Esophagus (tissue), 2 donors: ENCODE data around the gene OR52E2. TPM values are rescaled to one million over a fixed set of nuclear protein-coding genes. Genes with fewer than 3 reads are reported as not detected.

Experiments used
- H3K27ac ChIP-seq, 2 donors: one replicate each; pipeline ENCODE4 v1.5.1; 2013; ENCODE audit warnings: low read depth in 2 of 2, mild to moderate bottlenecking in 2 of 2, inconsistent platforms in 1 of 2, low read length in 1 of 2, moderate library complexity in 1 of 2
- H3K27me3 ChIP-seq, 2 donors: one replicate each; pipeline ENCODE4 v1.6.1; 2013; ENCODE audit warnings: low read length in 2 of 2, control low read depth in 1 of 2, mild to moderate bottlenecking in 1 of 2; ENCODE audit not compliant: insufficient read depth in 2 of 2, control insufficient read depth in 1 of 2
- H3K36me3 ChIP-seq, 2 donors: one replicate each; pipeline ENCODE4 v1.6.1; 2013; ENCODE audit warnings: low read length in 1 of 2; ENCODE audit not compliant: control insufficient read depth in 2 of 2, insufficient read depth in 2 of 2
- H3K4me1 ChIP-seq, 2 donors: one replicate each; pipeline ENCODE4 v1.6.1; 2013; ENCODE audit warnings: low read length in 1 of 2; ENCODE audit not compliant: control insufficient read depth in 2 of 2, insufficient read depth in 2 of 2
- H3K4me3 ChIP-seq, 2 donors: one replicate each; pipeline ENCODE4 v1.5.1; 2013; ENCODE audit warnings: low read length in 2 of 2, mild to moderate bottlenecking in 2 of 2, low read depth in 1 of 2, moderate library complexity in 1 of 2
- H3K9me3 ChIP-seq, 2 donors: one replicate each; pipeline ENCODE4 v1.6.1; 2013; ENCODE audit warnings: mild to moderate bottlenecking in 2 of 2, low read depth in 1 of 2, low read length in 1 of 2, moderate library complexity in 1 of 2; ENCODE audit not compliant: control insufficient read depth in 2 of 2, insufficient read depth in 1 of 2
- WGBS, 2 donors: extraction: QIAGEN DNeasy Blood & Tissue Kit; methylation state at CpG; one replicate each; pipeline ENCODE4 v1.1.7; 2013; 5-methylcytosine and 5-hydroxymethylcytosine counted together
- polyA plus RNA-seq, 2 donors: library from polyadenylated mRNA; stranded (reverse); fragments of 200-250 nt; gene quantifications; one replicate each; pipeline ENCODE4 v1.2.3, GENCODE V29; 2013
- donor health status: healthy with polysubstance abuse.
- donor health status: Bipolar disorder and iron deficiency.

OR52E2 gene
- polyA plus RNA-seq: not detected

DNA sequence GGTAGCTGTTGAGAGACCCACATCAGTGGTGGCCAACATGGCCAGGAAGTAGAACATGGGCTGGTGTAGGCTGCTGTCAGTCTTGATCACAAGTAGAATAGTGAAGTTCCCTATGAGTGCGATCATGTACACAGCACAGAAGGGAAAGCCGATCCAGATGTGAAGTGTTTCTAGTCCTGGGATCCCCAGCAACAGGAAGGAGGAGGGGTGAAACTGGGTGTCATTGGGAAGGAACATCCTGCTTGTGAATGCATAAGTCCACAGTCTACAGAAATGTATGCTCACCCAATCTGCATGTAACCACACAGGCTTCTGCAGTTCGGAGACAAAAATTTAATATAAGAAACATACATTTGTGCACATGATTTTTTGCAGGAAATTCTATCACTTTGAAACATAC is at the start of gene OR52E2:
Gene OR52E2 (minus strand): TSS at position 237 of the 400 bp plus-strand sequence. CDS start 0 bp downstream, at position 237.
- no peaks in the 10 kb centered on the region for H3K9me3 ChIP-seq
- H3K4me1 ChIP-seq: no peaks in the 10 kb centered on the region
- WGBS, 2 donors: 88 to 91% methylated on average over 3 of the region's 3 CpGs
- H3K4me3 ChIP-seq: no peak within 1 kb of the TSS
- no peaks in the 10 kb centered on the region for H3K27me3 ChIP-seq
- no peak within 1 kb of the TSS for H3K27ac ChIP-seq
- H3K36me3 ChIP-seq: no peaks in the 10 kb centered on the region

DNA sequence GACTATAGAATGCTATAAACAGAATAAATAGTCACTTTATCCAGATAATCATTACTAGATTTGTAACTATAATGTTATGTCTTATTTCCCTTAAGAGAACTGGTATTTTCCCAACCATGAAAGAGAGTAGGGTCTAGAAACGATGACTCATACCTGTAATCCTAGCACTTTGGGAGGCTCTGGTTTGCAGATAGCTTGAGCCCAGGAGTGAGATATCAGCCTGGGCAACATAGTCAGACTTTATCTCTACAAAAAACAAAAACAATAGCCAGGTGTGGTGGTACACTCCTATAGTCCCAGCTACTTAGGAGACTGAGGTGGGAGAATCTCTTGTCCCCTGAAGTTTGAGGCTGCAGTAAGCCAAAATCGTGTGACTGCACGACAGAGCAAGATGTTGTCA is 47.9 kb upstream of the OR52E2 start:
- no peaks in the 10 kb centered on the region for H3K9me3 ChIP-seq
- H3K36me3 ChIP-seq: no peaks in the 10 kb centered on the region
- H3K27me3 ChIP-seq: no peaks in the 10 kb centered on the region
- no peak overlapping the region for H3K27ac ChIP-seq
- WGBS, 2 donors: 54 to 58% methylated on average over 3 of the region's 3 CpGs
- no peak overlapping the region for H3K4me3 ChIP-seq
- H3K4me1 ChIP-seq: no peaks in the 10 kb centered on the region

DNA sequence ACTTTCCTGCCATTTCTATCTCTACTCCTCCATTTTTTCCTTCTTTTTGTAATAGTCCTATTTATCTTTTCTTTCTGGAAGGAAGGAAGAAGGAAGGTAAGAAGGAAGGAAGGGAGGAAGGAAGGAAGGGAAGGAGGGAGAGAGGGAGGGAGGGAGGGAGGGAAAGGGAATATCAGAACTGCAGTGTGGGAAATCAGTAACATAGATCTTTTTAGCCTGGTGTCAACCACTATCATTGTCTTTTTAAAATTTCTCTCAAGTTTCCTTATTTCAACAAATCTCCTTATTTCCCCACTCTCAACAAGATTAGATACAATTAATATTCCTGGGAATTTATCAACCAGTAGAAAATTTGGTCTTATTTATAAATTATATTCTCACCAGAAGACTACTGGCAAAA is 43.6 kb upstream of the OR52E2 start:
- Histone ChIP-seq H3K4me1 (no peaks in the 10 kb centered on the region), H3K36me3 (no peaks in the 10 kb centered on the region), H3K27ac (no peak overlapping the region), H3K4me3 (no peak overlapping the region), H3K9me3 (no peaks in the 10 kb centered on the region), H3K27me3 (no peaks in the 10 kb centered on the region)

DNA sequence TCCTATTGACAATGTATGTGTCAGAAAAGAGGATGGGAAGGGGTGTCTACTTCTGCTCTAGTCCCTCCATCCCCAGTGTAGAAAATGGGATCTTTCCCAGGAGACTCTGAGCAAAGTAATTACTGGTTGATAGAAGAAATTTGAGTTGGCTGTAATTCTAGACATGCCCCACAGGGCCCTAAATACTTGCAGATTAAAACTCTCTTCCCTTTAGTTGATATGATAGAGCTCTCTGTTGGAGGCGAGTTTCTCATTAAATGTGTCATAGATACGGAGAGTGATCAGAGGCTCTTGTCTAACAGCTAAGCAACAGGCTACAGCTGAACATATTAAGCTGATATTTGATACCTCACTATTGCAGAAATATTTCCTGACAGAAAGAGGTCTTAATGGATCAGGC is 42.8 kb upstream of the OR52E2 start:
- no peaks in the 10 kb centered on the region for H3K9me3 ChIP-seq
- H3K4me3 ChIP-seq: no peak overlapping the region
- WGBS, 2 donors: 55 to 56% methylated on average over 2 of the region's 2 CpGs
- H3K4me1 ChIP-seq: no peaks in the 10 kb centered on the region
- no peaks in the 10 kb centered on the region for H3K27me3 ChIP-seq
- no peaks in the 10 kb centered on the region for H3K36me3 ChIP-seq
- no peak overlapping the region for H3K27ac ChIP-seq

DNA sequence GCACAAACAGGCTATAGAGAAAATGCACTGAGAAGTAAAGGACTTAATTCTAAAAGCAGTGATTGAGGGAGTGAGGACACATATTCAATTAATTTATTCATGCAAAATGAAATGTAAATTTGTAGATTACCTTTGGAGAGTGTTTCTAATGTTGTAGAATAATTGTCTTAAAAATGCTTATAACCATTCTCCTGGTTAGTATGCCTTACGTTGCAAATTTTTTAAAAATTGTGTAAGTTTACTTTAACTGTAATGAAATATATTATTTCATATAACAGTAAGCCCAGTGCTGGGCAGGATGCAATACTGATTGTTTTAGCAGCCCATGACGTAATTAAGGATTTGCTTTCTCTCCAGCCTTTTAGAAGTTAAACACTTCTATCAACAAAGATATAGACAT is 36.6 kb upstream of the OR52E2 start:
- Histone ChIP-seq H3K27ac (no peak overlapping the region), H3K27me3 (no peaks in the 10 kb centered on the region), H3K9me3 (no peaks in the 10 kb centered on the region), H3K4me1 (no peaks in the 10 kb centered on the region), H3K36me3 (no peaks in the 10 kb centered on the region), H3K4me3 (no peak overlapping the region)
- WGBS, 2 donors: 66 to 67% methylated on average over 2 of the region's 2 CpGs

DNA sequence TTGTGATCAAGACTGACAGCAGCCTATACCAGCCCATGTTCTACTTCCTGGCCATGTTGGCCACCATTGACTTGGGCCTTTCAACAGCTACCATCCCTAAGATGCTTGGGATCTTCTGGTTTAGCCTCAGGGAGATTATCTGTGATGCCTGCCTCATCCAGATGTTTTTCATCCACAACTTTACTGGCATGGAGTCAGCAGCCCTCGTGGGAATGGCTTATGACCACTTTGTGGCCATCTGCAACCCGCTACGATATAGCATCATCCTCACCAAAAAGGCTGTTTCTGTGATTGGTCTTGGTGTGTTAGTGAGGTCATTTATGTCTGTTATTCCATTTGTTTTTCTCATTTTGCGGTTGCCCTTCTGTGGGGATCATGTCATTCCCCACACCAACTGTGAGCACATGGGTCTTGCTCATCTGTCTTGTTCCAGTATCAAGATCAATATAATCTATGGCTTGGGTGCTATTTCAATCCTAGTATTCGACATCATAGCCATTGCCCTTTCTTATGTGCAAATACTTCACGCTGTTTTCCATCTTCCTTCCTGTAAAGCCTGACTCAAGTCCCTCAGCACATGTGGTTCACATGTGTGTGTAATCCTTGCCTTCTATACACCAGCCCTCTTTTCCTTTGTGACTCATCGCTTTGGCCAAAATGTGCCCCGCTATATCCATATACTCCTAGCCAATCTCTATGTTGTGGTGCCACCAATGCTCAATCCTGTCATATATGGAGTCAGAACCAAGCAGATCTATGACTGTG is 33.6 kb upstream of the OR52E2 start:
- 78 to 80% methylated on average over 8 of the region's 8 CpGs for WGBS, 2 donors
- no peak overlapping the region for H3K4me3 ChIP-seq
- H3K9me3 ChIP-seq: no peaks in the 10 kb centered on the region
- no peaks in the 10 kb centered on the region for H3K36me3 ChIP-seq
- H3K4me1 ChIP-seq: no peaks in the 10 kb centered on the region
- H3K27ac ChIP-seq: no peak overlapping the region
- H3K27me3 ChIP-seq: no peaks in the 10 kb centered on the region

DNA sequence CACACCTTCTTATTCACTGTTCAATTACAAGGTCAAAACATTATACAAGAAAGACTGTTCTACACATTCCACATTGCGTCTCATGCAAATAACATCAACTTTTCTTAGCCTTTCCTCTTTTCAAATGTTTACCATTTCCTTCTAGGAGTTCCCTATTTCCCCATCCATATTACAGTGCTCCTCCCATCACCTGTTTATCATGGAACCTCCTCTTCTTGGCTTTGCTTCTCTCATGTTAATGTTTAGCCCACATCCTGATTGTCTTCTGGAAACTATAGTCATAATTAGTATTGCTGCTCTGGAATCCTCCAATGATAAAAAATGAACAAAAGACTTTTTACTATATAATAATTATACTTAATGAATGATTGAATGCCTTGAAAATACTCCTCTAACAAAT is 31.2 kb upstream of the OR52E2 start:
- Histone ChIP-seq H3K9me3 (no peaks in the 10 kb centered on the region), H3K36me3 (no peaks in the 10 kb centered on the region), H3K27ac (no peak overlapping the region), H3K4me3 (no peak overlapping the region), H3K27me3 (no peaks in the 10 kb centered on the region), H3K4me1 (no peaks in the 10 kb centered on the region)
- 83 to 84% methylated on average over 1 of the region's 1 CpG for WGBS, 2 donors

DNA sequence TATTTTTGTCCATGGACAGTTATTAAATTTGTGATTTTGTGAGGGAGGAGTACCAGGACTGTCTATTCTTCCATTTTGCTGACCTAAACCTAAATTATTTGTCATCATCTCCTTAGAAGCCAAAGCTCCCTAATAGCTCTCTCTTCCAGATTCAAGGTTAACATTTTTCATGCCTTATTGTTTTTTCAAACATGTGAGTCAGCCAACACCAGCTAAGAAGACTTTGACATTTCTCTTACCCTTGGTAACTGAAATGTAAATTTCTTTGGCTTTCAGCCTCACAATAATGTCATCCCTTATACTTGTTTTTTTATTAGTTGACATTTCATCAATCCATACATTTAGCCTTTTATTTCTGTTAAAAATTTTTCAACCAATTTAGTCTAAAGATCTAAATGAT is 29.1 kb upstream of the OR52E2 start:
- no peaks in the 10 kb centered on the region for H3K9me3 ChIP-seq
- no peaks in the 10 kb centered on the region for H3K36me3 ChIP-seq
- no peak overlapping the region for H3K4me3 ChIP-seq
- no peak overlapping the region for H3K27ac ChIP-seq
- no peaks in the 10 kb centered on the region for H3K4me1 ChIP-seq
- no peaks in the 10 kb centered on the region for H3K27me3 ChIP-seq

DNA sequence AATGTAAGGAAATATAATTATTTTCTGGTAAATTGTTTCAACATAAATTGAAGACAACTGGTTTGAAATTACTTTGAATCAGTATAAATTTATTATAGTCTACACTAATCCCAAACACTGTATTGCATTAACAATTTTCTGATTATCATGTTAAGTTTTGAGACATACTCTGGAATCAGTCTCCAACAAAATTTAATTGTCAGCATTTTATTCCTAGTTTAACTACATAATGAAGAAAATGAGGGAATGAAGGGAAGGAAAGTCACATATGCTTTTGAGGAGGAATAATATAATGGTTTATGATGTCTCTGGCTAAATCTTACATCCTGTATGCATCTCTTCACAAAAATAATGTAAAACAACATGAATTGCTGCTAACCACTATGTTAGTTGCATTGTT is 24.2 kb upstream of the OR52E2 start:
- no peak overlapping the region for H3K4me3 ChIP-seq
- no peaks in the 10 kb centered on the region for H3K27me3 ChIP-seq
- no peaks in the 10 kb centered on the region for H3K36me3 ChIP-seq
- H3K4me1 ChIP-seq: no peaks in the 10 kb centered on the region
- no peaks in the 10 kb centered on the region for H3K9me3 ChIP-seq
- no peak overlapping the region for H3K27ac ChIP-seq

DNA sequence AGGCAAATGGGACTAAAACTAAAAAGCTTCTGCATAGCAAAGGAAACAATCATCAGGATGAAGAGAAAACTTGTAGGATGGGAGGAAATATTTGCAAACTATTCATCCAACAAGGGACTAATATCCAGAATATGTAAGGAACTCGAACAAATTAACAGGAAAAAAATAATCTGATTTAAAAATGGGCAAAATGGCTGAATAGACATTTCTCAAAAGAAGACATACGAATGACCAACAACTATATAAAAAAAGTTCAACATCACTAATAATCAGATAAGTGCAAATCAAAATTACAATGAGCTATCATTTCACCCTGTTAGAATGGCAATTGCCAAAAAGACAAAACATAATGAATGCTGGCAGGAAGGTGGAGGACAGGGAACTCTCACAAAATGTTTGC is 22.0 kb upstream of the OR52E2 start:
- Histone ChIP-seq H3K4me1 (no peaks in the 10 kb centered on the region), H3K9me3 (no peaks in the 10 kb centered on the region), H3K4me3 (no peak overlapping the region), H3K27me3 (no peaks in the 10 kb centered on the region), H3K27ac (no peak overlapping the region), H3K36me3 (no peaks in the 10 kb centered on the region)
- WGBS, 2 donors: 69% methylated on average over 2 of the region's 2 CpGs
